OCI-LY3 (cell line): ENCODE measurements around the gene MUC4.

Source experiments
- CTCF ChIP-seq: fragments of 200-600, 300-600 bp; sonication (generic); IDR thresholded peaks from 2 replicates; pipeline ENCODE4 v1.5.1; 2014; ENCODE audit warnings: antibody characterized with exemption, low read length, low read depth
- EZH2phosphoT487 ChIP-seq: fragments of 200-600 bp; shearing (Covaris generic); IDR thresholded peaks from 2 replicates; pipeline ENCODE4 v1.6.1; 2018; ENCODE audit warnings: antibody characterized with exemption, mixed run types, low read depth

GRCh38 chr3:195731356-195731905 is 80.3 kb downstream of the MUC4 start:
- TF ChIP-seq CTCF (no peak), EZH2phosphoT487 (no peak)
